Stimulated activated CD4-positive, alpha-beta T cell treated with anti-CD3 and anti-CD28 coated beads, Interleukin-15, amount 100 ng/mL, for 1 hour (primary cell): ENCODE data around the gene THADA.

Experiments used
- DNase-seq, 2 donors: peaks; one replicate each; pipeline ENCODE4 v3.0.0-alpha.2; 2020; ENCODE audit warnings: low read depth in 1 of 2, low spot score in 1 of 2

Gene THADA

GRCh38 chr2:43216629-43217028 is 379.2 kb downstream of the THADA start:
- DNase-seq: no peak

GRCh38 chr2:43215673-43216255 is 380.1 kb downstream of the THADA start:
- no peak for DNase-seq

GRCh38 chr2:43214253-43214652 is 381.6 kb downstream of the THADA start:
- no peak for DNase-seq

GRCh38 chr2:43212931-43213330 is 382.9 kb downstream of the THADA start:
- DNase-seq: no peak

- no peak for DNase-seq
Observed at GRCh38 chr2:43212216-43212835, 383.5 kb downstream of the THADA start.

DNA sequence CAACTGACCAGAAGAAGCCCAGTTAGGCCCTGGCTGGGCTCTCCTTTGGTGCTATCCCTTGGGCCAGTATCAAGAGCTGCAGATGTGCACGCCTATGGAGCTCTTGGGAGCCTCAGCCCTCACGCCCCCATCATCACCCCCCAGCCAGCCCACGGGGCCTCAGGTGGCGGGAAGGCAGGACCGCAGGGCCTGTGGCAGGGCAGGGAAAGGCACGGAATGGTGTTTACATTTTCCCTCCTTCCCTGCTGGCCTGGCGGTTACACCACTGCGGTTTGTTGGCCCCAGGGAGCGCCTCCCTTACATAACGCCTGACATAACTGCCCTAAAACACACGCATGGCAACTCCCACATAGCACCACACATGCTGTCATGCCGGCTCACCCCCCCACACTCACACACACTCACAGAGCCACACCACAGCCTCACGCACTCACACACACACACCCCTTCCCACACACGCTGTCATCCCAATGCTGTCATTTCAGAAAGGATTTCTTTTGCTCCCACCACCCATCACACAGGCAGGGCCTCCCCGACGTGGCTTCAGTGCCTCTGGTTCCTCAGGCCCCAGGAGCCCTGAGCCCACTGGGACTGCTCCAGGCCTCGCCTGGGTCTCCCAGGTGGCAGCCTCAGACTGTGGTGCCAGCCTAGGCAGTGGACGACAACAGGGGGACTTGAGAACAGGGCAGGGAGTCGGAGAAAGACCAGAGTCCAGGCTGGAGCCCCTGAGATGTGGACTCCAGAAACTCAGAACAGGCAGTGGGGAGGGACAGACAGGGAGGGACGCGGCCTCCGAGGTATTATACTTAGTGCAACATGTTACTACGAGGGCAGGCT is 385.2 kb downstream of the THADA start:
- DNase-seq: no peak

DNA sequence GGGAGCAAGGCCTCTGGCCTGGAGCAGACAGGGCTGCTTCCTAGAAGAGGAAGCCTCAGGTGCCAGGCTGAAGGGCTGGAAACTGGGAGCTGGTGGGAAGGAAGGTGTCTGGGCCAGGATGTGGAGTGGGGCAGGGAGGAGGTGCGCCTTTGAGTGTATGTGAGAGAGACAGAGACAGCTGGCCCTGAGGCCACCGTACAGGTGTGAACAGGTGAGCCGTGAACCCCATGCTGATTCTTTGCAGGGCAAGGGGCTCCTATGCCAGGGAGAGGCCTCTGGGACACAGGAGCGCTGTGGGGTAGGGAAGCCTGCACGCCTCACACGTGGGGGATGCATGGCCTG is 385.7 kb downstream of the THADA start:
- no peak for DNase-seq

GRCh38 chr2:43209204-43209717 is 386.6 kb downstream of the THADA start:
- no peak for DNase-seq

DNA sequence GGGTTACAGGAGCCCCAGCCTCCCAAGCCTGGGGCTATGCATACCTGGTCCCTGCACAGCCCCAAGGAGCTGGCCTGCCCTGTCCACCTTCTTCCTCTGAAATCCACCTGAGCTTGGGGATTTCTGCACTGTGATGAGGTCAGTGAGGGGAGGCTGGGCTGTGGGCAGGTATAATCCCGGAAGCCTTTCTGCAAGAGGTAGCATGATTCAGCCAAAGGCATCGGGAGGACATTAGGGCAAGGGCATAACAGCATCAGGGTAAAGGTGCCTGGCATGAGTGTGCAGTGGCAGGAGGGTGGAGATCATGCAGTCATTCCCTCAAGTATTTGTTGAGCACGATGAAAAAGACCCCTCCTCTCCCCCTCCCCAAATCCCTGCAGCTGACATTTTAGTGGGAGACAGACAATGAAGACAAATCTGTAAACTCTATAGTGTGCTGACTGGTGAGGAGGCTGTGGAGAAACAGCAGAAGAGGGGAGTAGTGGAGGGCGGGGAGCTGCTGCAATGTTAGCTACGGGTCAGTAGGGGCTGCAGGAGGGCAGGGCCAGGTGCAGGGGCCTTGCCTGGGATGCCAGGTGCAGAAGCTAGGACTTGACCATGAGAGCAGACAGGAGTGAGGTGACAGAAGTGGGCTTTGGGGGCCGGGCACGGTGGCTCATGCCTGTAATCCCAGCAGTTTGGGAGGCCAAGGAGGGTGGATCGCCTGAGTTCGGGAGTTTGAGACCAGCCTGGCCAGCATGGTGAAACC is 388.1 kb downstream of the THADA start:
- no peak for DNase-seq

GRCh38 chr2:43206602-43207001 is 389.2 kb downstream of the THADA start:
- no peak for DNase-seq

DNA sequence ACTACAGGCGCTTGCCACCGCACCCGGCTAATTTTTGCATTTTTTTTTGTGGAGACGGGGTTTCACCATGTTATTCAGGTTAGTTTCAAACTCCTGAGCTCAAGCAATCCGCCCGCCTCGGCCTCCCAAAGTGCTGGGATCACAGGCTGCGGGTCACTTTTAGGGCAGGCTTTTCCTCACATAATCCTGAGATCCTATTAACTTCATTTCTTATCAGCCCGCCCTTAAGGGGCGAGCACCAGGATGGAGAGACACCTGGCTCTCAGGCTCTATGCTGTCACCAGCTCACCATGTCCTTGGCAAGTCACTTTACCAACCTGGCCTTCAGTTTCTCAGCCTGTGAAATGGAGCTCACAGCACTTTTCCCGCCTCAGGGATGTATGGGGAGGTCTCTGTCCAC is 392.5 kb downstream of the THADA start:
- DNase-seq: no peak

- DNase-seq: no peak
Observed at GRCh38 chr2:43202289-43202688, 393.5 kb downstream of the THADA start.

- no peak for DNase-seq
Observed at GRCh38 chr2:43201497-43201896, 394.3 kb downstream of the THADA start.

DNA sequence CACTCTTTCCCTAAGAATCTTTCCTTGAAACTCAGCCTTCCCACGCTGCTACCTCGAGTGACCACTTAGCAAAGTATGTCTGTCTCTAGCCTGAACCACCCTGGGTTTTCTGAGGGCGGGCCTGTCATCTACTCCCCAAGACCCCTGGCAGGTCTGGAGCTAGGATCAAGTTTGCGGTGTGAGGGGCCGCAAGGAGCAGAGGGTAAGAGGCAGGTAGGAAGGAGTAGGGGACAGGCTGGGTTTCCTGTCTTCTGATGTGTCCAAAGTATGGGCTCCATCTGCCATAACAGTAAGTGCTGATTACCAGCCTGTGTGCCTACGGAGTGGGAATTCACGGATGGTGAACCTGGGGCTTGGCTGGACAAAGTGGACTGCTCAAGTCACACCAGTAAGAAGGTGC is 394.8 kb downstream of the THADA start:
- DNase-seq: no peak

- DNase-seq: no peak
Observed at GRCh38 chr2:43199492-43200488, 396.0 kb downstream of the THADA start.

- no peak for DNase-seq
Observed at GRCh38 chr2:43198263-43198662, 397.6 kb downstream of the THADA start.

DNA sequence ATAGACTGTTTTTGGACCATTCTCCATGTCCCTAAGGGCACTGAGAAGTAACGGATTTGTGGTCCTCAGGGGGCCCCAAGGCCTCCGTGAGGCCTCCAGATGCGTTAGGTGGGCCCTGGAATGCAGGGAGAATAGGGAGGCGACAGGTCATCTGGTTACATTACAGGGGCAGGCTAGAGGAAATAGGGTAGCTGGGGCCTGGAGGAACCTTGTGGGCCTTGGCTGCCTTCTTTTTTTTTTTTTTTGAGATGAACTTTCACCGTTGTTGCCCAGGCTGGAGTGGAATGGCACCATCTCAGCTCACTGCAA is 398.3 kb downstream of the THADA start:
- DNase-seq: no peak

GRCh38 chr2:43196768-43197587 is 398.9 kb downstream of the THADA start:
- DNase-seq: no peak

GRCh38 chr2:43194121-43194869 is 401.5 kb downstream of the THADA start:
- DNase-seq: no peak
